Stomach (tissue), 9 donors: ENCODE data around the gene RDH8. TPM values are rescaled to one million over a fixed set of nuclear protein-coding genes. Genes with fewer than 3 reads are reported as not detected.
A peak's percentile ranks its signal among the peaks of the same experiment; 100 is the strongest.

Experiments
- DNase-seq, 2 donors: peaks; one replicate each; pipeline versions ENCODE4 v3.0.0 to v3.0.0-alpha.2; 2013 to 2019
- H3K27ac ChIP-seq, 5 donors: fragments of 200-600 bp in 4 of 5; sonication (generic) in 4 of 5; one replicate each; pipeline ENCODE4 v1.5.1; 2013 to 2019; ENCODE audit warnings: mild to moderate bottlenecking in 1 of 5, moderate library complexity in 1 of 5
- H3K27me3 ChIP-seq, 3 donors: fragments of 200-600 bp; sonication (generic); one replicate each; pipeline ENCODE4 v1.5.1; 2017 to 2019; ENCODE audit warnings: mixed run types in 1 of 3
- H3K36me3 ChIP-seq, 4 donors: fragments of 200-600 bp; sonication (generic); 1 replicate in 3 of 4; 2 replicates in 1 of 4; pipeline ENCODE4 v1.5.1; 2016 to 2019
- H3K4me1 ChIP-seq, 4 donors: fragments of 200-600 bp; sonication (generic); one replicate each; pipeline ENCODE4 v1.5.1; 2016 to 2019
- H3K4me3 ChIP-seq, 4 donors: fragments of 200-600 bp; sonication (generic) in 3 of 4; one replicate each; pipeline ENCODE4 v1.5.1; 2016 to 2019; ENCODE audit warnings: mild to moderate bottlenecking in 1 of 4
- H3K9me3 ChIP-seq, 4 donors: fragments of 200-600 bp; sonication (generic); one replicate each; pipeline ENCODE4 v1.5.1; 2016 to 2019
- EP300 ChIP-seq: sonication (generic); formaldehyde crosslinking; IDR thresholded peaks from one replicate; pipeline ENCODE4 v1.6.1; 2017; ENCODE audit warnings: antibody characterized with exemption
- POLR2A ChIP-seq, 4 donors: fragments of 450-650 bp; IDR thresholded peaks; one replicate each; pipeline ENCODE4 v1.6.1; 2016; ENCODE audit warnings: antibody characterized with exemption in 4 of 4, control low read depth in 2 of 4, mild to moderate bottlenecking in 1 of 4, moderate library complexity in 1 of 4
- POLR2AphosphoS5 ChIP-seq, 3 donors: sonication (generic); formaldehyde crosslinking; IDR thresholded peaks; one replicate each; pipeline ENCODE4 v1.6.1; 2016; ENCODE audit warnings: antibody characterized with exemption in 3 of 3
- WGBS, 5 donors: extraction: QIAGEN DNeasy Blood & Tissue Kit in 3 of 5; methylation state at CpG; one replicate each; pipeline versions ENCODE4 v1.1.5 to v1.1.7; 2013 to 2018; 5-methylcytosine and 5-hydroxymethylcytosine counted together
- intact Hi-C: fragments of 100-400 bp; cut with DNase I; formaldehyde crosslinking; loops from one replicate; pipeline ENCODE4 v1.15.1; 2023; ENCODE audit warnings: low total_unique reads
- polyA plus RNA-seq, 3 donors: library from polyadenylated mRNA; stranded (reverse); fragments of 200-250 nt; gene quantifications; one replicate each; pipeline ENCODE4 v1.2.3, GENCODE V29; 2013
- total RNA-seq, 5 donors: library from RNA; depleted of rRNA; stranded (reverse); fragments of >200 nt; gene quantifications; one replicate each; pipeline versions ENCODE4 v1.1.0 to v1.2.3, GENCODE V29; 2014 to 2016
- TF ChIP-seq, protein P1 (sequence below), 7 experiments: fragments of 450-650 bp in 4 of 7; fragments of 200-600 bp in 3 of 7; sonication (generic) in 3 of 7; IDR thresholded peaks; one replicate each; pipeline ENCODE4 v1.5.1; 2016 to 2019; ENCODE audit warnings: antibody characterized with exemption in 7 of 7, control low read depth in 2 of 7, mild to moderate bottlenecking in 1 of 7
- donor health status: healthy with polysubstance abuse.
- donor health status: Bipolar disorder and iron deficiency.
- donor health status: healthy.

Gene RDH8
- total and polyA plus RNA-seq, 8 donors, result not detected

DNA sequence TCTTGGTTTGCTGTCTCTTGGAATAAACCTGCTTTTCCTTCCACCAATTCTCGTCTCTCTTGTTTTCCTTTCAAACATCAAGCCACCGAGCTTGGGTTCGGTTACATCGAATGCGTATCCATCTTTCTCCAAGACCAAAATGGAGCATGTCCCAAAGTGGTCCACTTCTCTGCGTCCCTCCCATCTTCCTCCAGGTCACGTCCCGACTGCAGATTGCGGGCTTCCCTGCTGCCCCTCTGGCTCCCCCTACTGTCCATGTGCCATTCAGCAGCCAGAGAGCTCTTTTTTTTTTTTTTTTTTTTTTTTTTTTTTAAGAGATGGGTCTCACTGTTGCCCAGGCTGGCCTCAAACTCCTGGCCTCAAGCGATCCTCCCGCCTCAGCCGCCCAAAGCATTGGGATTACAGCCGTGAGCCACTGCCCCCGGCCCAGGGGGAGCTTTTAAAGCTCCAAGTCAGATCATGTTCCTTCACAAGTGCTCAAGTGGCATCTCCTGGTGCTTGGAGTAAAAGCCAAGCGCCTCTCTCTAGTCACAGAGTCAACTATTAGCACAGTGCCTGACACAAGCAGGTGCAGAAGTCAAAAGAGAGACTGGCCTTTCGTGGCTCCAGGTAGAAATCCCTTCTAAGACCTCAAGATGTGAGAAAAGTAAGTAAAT is 13.0 kb upstream of the RDH8 start:
- peaks cover 0 to 28% (median 6%) of the 10 kb centered on the region in 4 donors for H3K36me3 ChIP-seq
- H3K27me3 ChIP-seq, result peaks cover 0 to 75% (median 7%) of the 10 kb centered on the region in 3 donors
- H3K27ac ChIP-seq, result no peak overlapping the region
- H3K4me3 ChIP-seq, result no peak overlapping the region
- intact Hi-C loops, result no loop called here
- peaks cover 0 to 11% (median 8%) of the 10 kb centered on the region in 4 donors for H3K4me1 ChIP-seq
- WGBS, 5 donors, result 13 to 18% (median 15%) methylated on average over 16 of the region's 16 CpGs
- TF ChIP-seq, protein P1, sequence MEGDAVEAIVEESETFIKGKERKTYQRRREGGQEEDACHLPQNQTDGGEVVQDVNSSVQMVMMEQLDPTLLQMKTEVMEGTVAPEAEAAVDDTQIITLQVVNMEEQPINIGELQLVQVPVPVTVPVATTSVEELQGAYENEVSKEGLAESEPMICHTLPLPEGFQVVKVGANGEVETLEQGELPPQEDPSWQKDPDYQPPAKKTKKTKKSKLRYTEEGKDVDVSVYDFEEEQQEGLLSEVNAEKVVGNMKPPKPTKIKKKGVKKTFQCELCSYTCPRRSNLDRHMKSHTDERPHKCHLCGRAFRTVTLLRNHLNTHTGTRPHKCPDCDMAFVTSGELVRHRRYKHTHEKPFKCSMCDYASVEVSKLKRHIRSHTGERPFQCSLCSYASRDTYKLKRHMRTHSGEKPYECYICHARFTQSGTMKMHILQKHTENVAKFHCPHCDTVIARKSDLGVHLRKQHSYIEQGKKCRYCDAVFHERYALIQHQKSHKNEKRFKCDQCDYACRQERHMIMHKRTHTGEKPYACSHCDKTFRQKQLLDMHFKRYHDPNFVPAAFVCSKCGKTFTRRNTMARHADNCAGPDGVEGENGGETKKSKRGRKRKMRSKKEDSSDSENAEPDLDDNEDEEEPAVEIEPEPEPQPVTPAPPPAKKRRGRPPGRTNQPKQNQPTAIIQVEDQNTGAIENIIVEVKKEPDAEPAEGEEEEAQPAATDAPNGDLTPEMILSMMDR (IDR thresholded peaks at IDR 0.05), result peak in 5 of 7 experiments; percentile 11 to 49 (median 29)
- TF ChIP-seq POLR2A (IDR thresholded peaks at IDR 0.05) (no peak), EP300 (no peak), POLR2AphosphoS5 (IDR thresholded peaks at IDR 0.05) (no peak)
- H3K9me3 ChIP-seq, result no peaks in the 10 kb centered on the region
- DNase-seq, result peak; percentile 70 to 86

GRCh38 chr19:10001899-10002298 is 11.4 kb upstream of the RDH8 start:
- no peaks in the 10 kb centered on the region for H3K9me3 ChIP-seq
- peaks cover 0 to 21% (median 0%) of the 10 kb centered on the region in 4 donors for H3K36me3 ChIP-seq
- DNase-seq, result peak; percentile 12 to 67
- 31 to 55% (median 43%) methylated on average over 4 to 6 of the region's 6 CpGs for WGBS, 5 donors
- TF ChIP-seq, protein P1 (IDR thresholded peaks at IDR 0.05), result peak in 1 of 7 experiments; percentile 33
- TF ChIP-seq POLR2A (IDR thresholded peaks at IDR 0.05) (no peak), POLR2AphosphoS5 (IDR thresholded peaks at IDR 0.05) (peak in 1 of 3 donors; percentile 52), EP300 (no peak)
- H3K4me3 ChIP-seq, result no peak overlapping the region
- peaks cover 0 to 83% (median 14%) of the 10 kb centered on the region in 3 donors for H3K27me3 ChIP-seq
- intact Hi-C loops, result no loop called here
- H3K27ac ChIP-seq, result peak overlapping the region in 1 of 5 donors; percentile 24
- peaks cover 0 to 18% (median 15%) of the 10 kb centered on the region in 4 donors for H3K4me1 ChIP-seq

- Histone ChIP-seq H3K27me3 (peaks cover 0 to 86% (median 22%) of the 10 kb centered on the region in 3 donors), H3K4me3 (no peak overlapping the region), H3K9me3 (no peaks in the 10 kb centered on the region), H3K27ac (no peak overlapping the region), H3K36me3 (peaks cover 0 to 13% (median 0%) of the 10 kb centered on the region in 4 donors), H3K4me1 (peaks cover 9 to 24% (median 18%) of the 10 kb centered on the region in 4 donors)
- DNase-seq, result no peak
- TF ChIP-seq, protein P1 (IDR thresholded peaks at IDR 0.05), result no peak
- TF ChIP-seq POLR2A (IDR thresholded peaks at IDR 0.05), result no peak
- 60 to 81% (median 73%) methylated on average over 6 of the region's 6 CpGs for WGBS, 5 donors
- intact Hi-C loops, result no loop called here
Observed at GRCh38 chr19:10003271-10003670, 10.0 kb upstream of the RDH8 start.

DNA sequence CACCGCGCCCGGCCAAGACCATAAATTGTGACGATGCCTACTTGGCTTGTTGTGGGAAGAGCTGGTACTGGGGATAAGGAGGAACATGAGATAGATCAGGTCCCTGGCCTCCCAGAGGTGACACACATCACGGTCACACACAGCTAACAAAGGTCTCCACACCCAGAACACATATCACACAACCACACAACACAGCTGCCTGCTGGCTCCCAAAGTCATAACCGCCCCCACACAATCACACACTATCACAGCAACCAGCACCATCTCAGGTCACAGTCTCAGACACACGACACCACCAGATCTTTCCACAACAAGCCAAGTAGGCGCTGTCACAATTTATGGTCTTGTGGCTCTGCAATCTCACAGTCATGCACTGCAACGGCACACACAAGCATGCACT is 8.7 kb upstream of the RDH8 start:
- peaks cover 0 to 13% (median 0%) of the 10 kb centered on the region in 4 donors for H3K36me3 ChIP-seq
- intact Hi-C loops, result no loop called here
- no peak for TF ChIP-seq POLR2AphosphoS5 (IDR thresholded peaks at IDR 0.05)
- TF ChIP-seq, protein P1 (IDR thresholded peaks at IDR 0.05), result no peak
- no peak for TF ChIP-seq EP300
- TF ChIP-seq POLR2A (IDR thresholded peaks at IDR 0.05), result no peak
- peaks cover 20 to 37% (median 27%) of the 10 kb centered on the region in 4 donors for H3K4me1 ChIP-seq
- DNase-seq, result no peak
- no peaks in the 10 kb centered on the region for H3K9me3 ChIP-seq
- H3K4me3 ChIP-seq, result no peak overlapping the region
- 72 to 87% (median 87%) methylated on average over 9 of the region's 9 CpGs for WGBS, 5 donors
- no peak overlapping the region for H3K27ac ChIP-seq
- H3K27me3 ChIP-seq, result peaks cover 5 to 90% (median 33%) of the 10 kb centered on the region in 3 donors
